Panc1 (cell line): ENCODE measurements around the gene C12orf42. TPM values are rescaled to one million over a fixed set of nuclear protein-coding genes. Genes with fewer than 3 reads are reported as not detected.

ENCODE experiments used
- ATAC-seq: fragments of 200-7000 bp; cut with Tn5 transposase; 2 replicates; pipeline ENCODE4 v1.9.1; 2020; ENCODE audit warnings: mild to moderate bottlenecking, moderate library complexity
- BruUV-seq: library from RNA; stranded (reverse); fragments of 400-500 nt; replicated peaks from 2 replicates; lab custom pipeline; 2021; lab: Mats Ljungman, UMichigan
- CTCF ChIA-PET: fragments of 300-600 bp; sonication (Branson Sonifier 250); formaldehyde crosslinking; loops from one replicate; lab custom pipeline; 2022; ENCODE audit warnings: antibody characterized with exemption; lab: Charles Lee
- POLR2A ChIA-PET: fragments of 300-600 bp; sonication (Branson Sonifier 250); formaldehyde crosslinking; loops from one replicate; lab custom pipeline; 2022; ENCODE audit warnings: antibody characterized with exemption; lab: Charles Lee
- DNase-seq: peaks from one replicate; pipeline ENCODE4 v3.0.0-alpha.2; 2010; ENCODE audit warnings: low read depth, low spot score
- H3K27ac ChIP-seq: 2 replicates; pipeline ENCODE4 v1.5.1; 2011; ENCODE audit warnings: mild to moderate bottlenecking, low read length, inconsistent platforms
- H3K27me3 ChIP-seq: fragments of 200-500 bp; sonication (Bioruptor generic); 2 replicates; pipeline ENCODE4 v1.6.0; 2014; ENCODE audit warnings: low read length, inconsistent platforms; ENCODE audit not compliant: control insufficient read depth, insufficient read depth
- H3K36me3 ChIP-seq: fragments of 200-500 bp; sonication (Bioruptor generic); 2 replicates; pipeline ENCODE4 v1.5.1; 2014; ENCODE audit warnings: inconsistent platforms, mild to moderate bottlenecking, low read length, moderate library complexity; ENCODE audit not compliant: control insufficient read depth, insufficient read depth
- H3K4me1 ChIP-seq: 2 replicates; pipeline ENCODE4 v1.5.1; 2011; ENCODE audit warnings: inconsistent platforms, mild to moderate bottlenecking, low read length, moderate library complexity; ENCODE audit not compliant: control insufficient read depth, insufficient read depth
- H3K4me3 ChIP-seq, 2 experiments: 2 replicates each; pipeline ENCODE4 v1.5.1; 2011 to 2012; ENCODE audit warnings: low read depth in 2 of 2, low read length in 2 of 2, mild to moderate bottlenecking in 2 of 2, inconsistent platforms in 1 of 2, moderate library complexity in 1 of 2
- H3K9me3 ChIP-seq: fragments of 200-500 bp; sonication (Bioruptor generic); 2 replicates; pipeline ENCODE4 v1.5.1; 2014; ENCODE audit warnings: low read depth, mild to moderate bottlenecking, inconsistent platforms, low read length, moderate library complexity; ENCODE audit not compliant: control insufficient read depth, insufficient read depth
- POLR2AphosphoS5 ChIP-seq: IDR thresholded peaks from 2 replicates; pipeline ENCODE4 v1.6.1; 2012; ENCODE audit warnings: mild to moderate bottlenecking, low read depth, low read length, moderate library complexity
- SIN3A ChIP-seq: IDR thresholded peaks from 2 replicates; pipeline ENCODE4 v1.6.1; 2012; ENCODE audit warnings: low read depth, mild to moderate bottlenecking, low read length, moderate library complexity, borderline replicate concordance; ENCODE audit not compliant: insufficient read depth
- TCF7L2 ChIP-seq: IDR thresholded peaks from 2 replicates; pipeline ENCODE4 v1.6.1; 2011; ENCODE audit warnings: mild to moderate bottlenecking, low read depth, low read length, inconsistent platforms
- in situ Hi-C: cut with HindIII; loops from 2 replicates; pipeline ENCODE4 v1.10.0; 2016; ENCODE audit warnings: low sequenced_read_pairs, low pct_unique_long_range_greater_than_20kb
- intact Hi-C: fragments of 100-400 bp; cut with micrococcal nuclease; formaldehyde crosslinking; loops from one replicate; pipeline ENCODE4 v1.10.0; 2022; ENCODE audit not compliant: unreplicated experiment
- total RNA-seq: library from RNA; stranded (reverse); gene quantifications from one replicate; pipeline ENCODE4 v1.2.1, GENCODE V29; 2021; ENCODE audit not compliant: unreplicated experiment
- TF ChIP-seq, protein P1 (sequence below), 2 experiments: IDR thresholded peaks; 2 replicates each; pipeline ENCODE4 v1.6.1; 2011 to 2012; ENCODE audit warnings: low read depth in 2 of 2, control low read depth in 1 of 2, low read length in 1 of 2, mild to moderate bottlenecking in 1 of 2, moderate library complexity in 1 of 2; ENCODE audit not compliant: insufficient read depth in 1 of 2
- TF ChIP-seq, protein P2 (sequence below): fragments of 450-650 bp; IDR thresholded peaks from 2 replicates; pipeline ENCODE4 v1.5.1; 2017; ENCODE audit warnings: mild to moderate bottlenecking

Gene C12orf42
- total RNA-seq, 1 experiment from 2014 or later = not detected

DNA sequence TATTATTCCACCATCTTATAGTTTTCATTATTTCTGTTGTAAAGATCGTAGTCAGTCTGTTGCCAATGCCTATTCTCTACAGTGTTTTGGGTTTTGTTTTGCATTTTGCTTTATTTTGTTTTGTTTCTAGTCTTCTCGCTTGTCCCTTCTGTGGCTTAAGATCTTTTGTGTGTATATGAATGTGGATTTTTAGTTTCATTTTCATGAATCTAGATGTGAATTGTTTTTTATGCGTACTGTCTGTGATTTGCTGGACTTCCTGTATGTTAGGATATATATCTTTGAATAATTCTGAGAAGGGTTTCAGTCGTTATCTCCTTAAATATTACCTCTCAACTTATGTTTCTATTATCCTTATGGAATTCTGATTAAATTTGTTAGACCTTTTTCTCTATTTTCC is 13.4 kb downstream of the C12orf42 start:
- DNase-seq (no peak), ATAC-seq (no peak)
- Histone ChIP-seq H3K4me3 (no peak overlapping the region), H3K4me1 (no peaks in the 10 kb centered on the region), H3K36me3 (no peaks in the 10 kb centered on the region), H3K27me3 (no peaks in the 10 kb centered on the region), H3K27ac (no peak overlapping the region), H3K9me3 (no peaks in the 10 kb centered on the region)
- POLR2A ChIA-PET = no interaction called here
- no TSS peak for BruUV-seq
- CTCF ChIA-PET = no interaction called here
- intact Hi-C loops = no loop called here
- in situ Hi-C loops = no loop called here
- TF ChIP-seq, protein P1, sequence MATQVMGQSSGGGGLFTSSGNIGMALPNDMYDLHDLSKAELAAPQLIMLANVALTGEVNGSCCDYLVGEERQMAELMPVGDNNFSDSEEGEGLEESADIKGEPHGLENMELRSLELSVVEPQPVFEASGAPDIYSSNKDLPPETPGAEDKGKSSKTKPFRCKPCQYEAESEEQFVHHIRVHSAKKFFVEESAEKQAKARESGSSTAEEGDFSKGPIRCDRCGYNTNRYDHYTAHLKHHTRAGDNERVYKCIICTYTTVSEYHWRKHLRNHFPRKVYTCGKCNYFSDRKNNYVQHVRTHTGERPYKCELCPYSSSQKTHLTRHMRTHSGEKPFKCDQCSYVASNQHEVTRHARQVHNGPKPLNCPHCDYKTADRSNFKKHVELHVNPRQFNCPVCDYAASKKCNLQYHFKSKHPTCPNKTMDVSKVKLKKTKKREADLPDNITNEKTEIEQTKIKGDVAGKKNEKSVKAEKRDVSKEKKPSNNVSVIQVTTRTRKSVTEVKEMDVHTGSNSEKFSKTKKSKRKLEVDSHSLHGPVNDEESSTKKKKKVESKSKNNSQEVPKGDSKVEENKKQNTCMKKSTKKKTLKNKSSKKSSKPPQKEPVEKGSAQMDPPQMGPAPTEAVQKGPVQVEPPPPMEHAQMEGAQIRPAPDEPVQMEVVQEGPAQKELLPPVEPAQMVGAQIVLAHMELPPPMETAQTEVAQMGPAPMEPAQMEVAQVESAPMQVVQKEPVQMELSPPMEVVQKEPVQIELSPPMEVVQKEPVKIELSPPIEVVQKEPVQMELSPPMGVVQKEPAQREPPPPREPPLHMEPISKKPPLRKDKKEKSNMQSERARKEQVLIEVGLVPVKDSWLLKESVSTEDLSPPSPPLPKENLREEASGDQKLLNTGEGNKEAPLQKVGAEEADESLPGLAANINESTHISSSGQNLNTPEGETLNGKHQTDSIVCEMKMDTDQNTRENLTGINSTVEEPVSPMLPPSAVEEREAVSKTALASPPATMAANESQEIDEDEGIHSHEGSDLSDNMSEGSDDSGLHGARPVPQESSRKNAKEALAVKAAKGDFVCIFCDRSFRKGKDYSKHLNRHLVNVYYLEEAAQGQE (IDR thresholded peaks at IDR 0.05; ENCODE audit: insufficient read depth in 1 of 2, low read depth in 2 of 2, low read length in 1 of 2) = no peak
- TF ChIP-seq TCF7L2 = no peak
- TF ChIP-seq SIN3A = no peak
- TF ChIP-seq, protein P2, sequence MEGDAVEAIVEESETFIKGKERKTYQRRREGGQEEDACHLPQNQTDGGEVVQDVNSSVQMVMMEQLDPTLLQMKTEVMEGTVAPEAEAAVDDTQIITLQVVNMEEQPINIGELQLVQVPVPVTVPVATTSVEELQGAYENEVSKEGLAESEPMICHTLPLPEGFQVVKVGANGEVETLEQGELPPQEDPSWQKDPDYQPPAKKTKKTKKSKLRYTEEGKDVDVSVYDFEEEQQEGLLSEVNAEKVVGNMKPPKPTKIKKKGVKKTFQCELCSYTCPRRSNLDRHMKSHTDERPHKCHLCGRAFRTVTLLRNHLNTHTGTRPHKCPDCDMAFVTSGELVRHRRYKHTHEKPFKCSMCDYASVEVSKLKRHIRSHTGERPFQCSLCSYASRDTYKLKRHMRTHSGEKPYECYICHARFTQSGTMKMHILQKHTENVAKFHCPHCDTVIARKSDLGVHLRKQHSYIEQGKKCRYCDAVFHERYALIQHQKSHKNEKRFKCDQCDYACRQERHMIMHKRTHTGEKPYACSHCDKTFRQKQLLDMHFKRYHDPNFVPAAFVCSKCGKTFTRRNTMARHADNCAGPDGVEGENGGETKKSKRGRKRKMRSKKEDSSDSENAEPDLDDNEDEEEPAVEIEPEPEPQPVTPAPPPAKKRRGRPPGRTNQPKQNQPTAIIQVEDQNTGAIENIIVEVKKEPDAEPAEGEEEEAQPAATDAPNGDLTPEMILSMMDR = no peak
- no peak for TF ChIP-seq POLR2AphosphoS5

DNA sequence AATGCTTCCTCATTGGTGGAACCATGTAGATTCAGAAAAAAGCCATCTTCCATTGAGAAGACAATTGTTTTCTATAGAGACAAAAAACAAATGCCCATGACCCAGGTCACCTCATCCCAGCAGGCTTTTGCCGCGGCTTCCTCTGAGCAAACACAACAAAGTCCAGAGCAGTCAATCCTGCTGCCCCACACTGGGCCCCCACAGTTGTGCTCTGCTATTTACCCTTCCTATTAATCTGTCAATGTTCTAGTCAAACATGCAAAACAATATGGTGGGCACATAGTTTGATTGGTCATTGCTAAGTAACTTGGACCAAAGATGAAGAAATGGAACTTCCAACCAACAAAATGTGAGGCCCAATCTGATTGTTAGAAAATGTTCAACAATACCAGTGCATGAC is 20.7 kb downstream of the C12orf42 start:
- intact Hi-C loops (no loop called here), in situ Hi-C loops (no loop called here)
- POLR2A ChIA-PET = no interaction called here
- CTCF ChIA-PET = no interaction called here
- BruUV-seq = no TSS peak
- H3K9me3 ChIP-seq = no peaks in the 10 kb centered on the region
- no peaks in the 10 kb centered on the region for H3K4me1 ChIP-seq
- TF ChIP-seq, protein P2 = no peak
- TF ChIP-seq TCF7L2 = no peak
- ATAC-seq (no peak), DNase-seq (no peak)
- H3K27ac ChIP-seq = no peak overlapping the region
- no peaks in the 10 kb centered on the region for H3K36me3 ChIP-seq
- no peak overlapping the region for H3K4me3 ChIP-seq
- no peaks in the 10 kb centered on the region for H3K27me3 ChIP-seq

DNA sequence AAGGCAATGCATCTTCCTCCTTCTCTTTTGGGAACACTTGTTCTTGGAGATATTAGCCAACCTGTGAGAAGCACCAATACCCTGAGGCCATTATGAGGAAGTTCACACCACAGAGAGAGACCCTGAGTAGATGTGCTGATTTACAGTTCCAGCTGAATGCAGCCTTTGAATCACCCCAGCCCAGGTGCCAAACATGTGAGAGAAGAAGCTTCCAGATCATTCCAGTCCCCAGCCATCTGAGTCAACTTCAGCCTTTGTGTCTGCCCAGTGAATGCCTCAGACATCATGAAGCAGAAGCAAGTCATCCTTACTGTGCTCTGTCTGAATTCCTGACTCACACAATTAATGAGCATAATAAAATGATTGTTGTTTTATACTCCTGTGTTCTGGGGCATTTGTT is 25.1 kb downstream of the C12orf42 start:
- no peaks in the 10 kb centered on the region for H3K27me3 ChIP-seq
- H3K4me1 ChIP-seq = no peaks in the 10 kb centered on the region
- no peaks in the 10 kb centered on the region for H3K36me3 ChIP-seq
- no peak for ATAC-seq
- TF ChIP-seq POLR2AphosphoS5 (no peak), TCF7L2 (no peak), SIN3A (no peak)
- TF ChIP-seq, protein P1 (IDR thresholded peaks at IDR 0.05; ENCODE audit: insufficient read depth in 1 of 2, low read depth in 2 of 2, low read length in 1 of 2) = no peak
- TF ChIP-seq, protein P2 = no peak
- intact Hi-C loops (no loop called here), in situ Hi-C loops (no loop called here)
- H3K9me3 ChIP-seq = no peaks in the 10 kb centered on the region
- ChIA-PET CTCF (no interaction called here), POLR2A (no interaction called here)
- H3K27ac ChIP-seq = no peak overlapping the region
- no peak overlapping the region for H3K4me3 ChIP-seq
- DNase-seq = no peak
- no TSS peak for BruUV-seq
